ENCODE data around the gene CDKL1. TPM values are rescaled to one million over a fixed set of nuclear protein-coding genes. Genes with fewer than 3 reads are reported as not detected.

The CDKL1 gene
- total and polyA plus RNA-seq, 2 of the 13 experiments (the other 11 are each of a cell fraction or from before 2014, with no cell fraction given): 4.4 to 5.1 TPM

GRCh38 chr14:50407111-50407812, 10.6 kb upstream of the CDKL1 start:
- H3K4me2 ChIP-seq (ENCODE audit: low read depth, low read length): no peak overlapping the region
- in situ Hi-C loops (cut with HindIII; ENCODE audit: extremely low pct_ligation_motif_present, low pct_unique_long_range_greater_than_20kb) (no loop called here), intact Hi-C loops (cut with micrococcal nuclease; ENCODE audit: unreplicated experiment) (no loop called here)
- no peaks in the 10 kb centered on the region for H4K20me1 ChIP-seq (ENCODE audit: insufficient read depth, low read length)
- TF ChIP-seq HNRNPUL1 (IDR thresholded peaks at IDR 0.05; ENCODE audit: low read depth, low read length): no peak
- TF ChIP-seq NFYB (CRISPR knock-in tag; IDR thresholded peaks at IDR 0.05): no peak
- no peak for TF ChIP-seq ZC3H4 (CRISPR knock-in tag; IDR thresholded peaks at IDR 0.05; ENCODE audit: borderline replicate concordance)
- no peak for TF ChIP-seq ZNF484 (CRISPR knock-in tag; IDR thresholded peaks at IDR 0.05; ENCODE audit: borderline replicate concordance, low read depth)
- no peak for TF ChIP-seq ZNF468 (CRISPR knock-in tag; IDR thresholded peaks at IDR 0.05)
- no peak for TF ChIP-seq ZBTB38 (CRISPR knock-in tag; IDR thresholded peaks at IDR 0.05)
- no peak for TF ChIP-seq MTA1 (CRISPR knock-in tag; IDR thresholded peaks at IDR 0.05; ENCODE audit: borderline replicate concordance)
- TF ChIP-seq ZNF414 (CRISPR knock-in tag; IDR thresholded peaks at IDR 0.05): no peak
- no peak for TF ChIP-seq ZNF614 (CRISPR knock-in tag; IDR thresholded peaks at IDR 0.05; ENCODE audit: borderline replicate concordance)
- no peak for TF ChIP-seq ZNF562 (CRISPR knock-in tag; IDR thresholded peaks at IDR 0.05; ENCODE audit: borderline replicate concordance)
- TF ChIP-seq BCL3 (CRISPR knock-in tag; IDR thresholded peaks at IDR 0.05): no peak
- no peak for TF ChIP-seq NPAS2 (CRISPR knock-in tag; IDR thresholded peaks at IDR 0.05; ENCODE audit: borderline replicate concordance)
- no peak for TF ChIP-seq RELA (CRISPR knock-in tag; IDR thresholded peaks at IDR 0.05)
- no peak for TF ChIP-seq CREB3 (CRISPR knock-in tag; IDR thresholded peaks at IDR 0.05)
- no peak for TF ChIP-seq ZNF543 (CRISPR knock-in tag; IDR thresholded peaks at IDR 0.05)
- no peak for TF ChIP-seq SAP130 (CRISPR knock-in tag; IDR thresholded peaks at IDR 0.05; ENCODE audit: low read depth)
- no peak for TF ChIP-seq NR2F2 (IDR thresholded peaks at IDR 0.05; ENCODE audit: borderline replicate concordance, low read depth)
- no peak for TF ChIP-seq POLR2G (IDR thresholded peaks at IDR 0.05; ENCODE audit: low read depth, low read length)
- BruUV-seq (replicated peaks): no TSS peak
- no peaks in the 10 kb centered on the region for H3K4me1 ChIP-seq (ENCODE audit: insufficient read depth, low read length)
- ChIA-PET POLR2A (no interaction called here), CTCF (ENCODE audit: low intra/inter-chr PET ratio, low total read pairs) (no interaction called here)
- no peak for ATAC-seq
- no peaks in the 10 kb centered on the region for H3K27me3 ChIP-seq (ENCODE audit: control insufficient read depth in 1 of 2, insufficient read depth in 2 of 2, low read length in 2 of 2)
- H3K4me3 ChIP-seq (replicated peaks in 1 of 3; ENCODE audit: insufficient read depth in 1 of 3, low read depth in 2 of 3, low read length in 3 of 3): no peak overlapping the region
- no peaks in the 10 kb centered on the region for H3K79me2 ChIP-seq (ENCODE audit: insufficient read depth, low read length)
- no peak for DNase-seq (ENCODE audit: low spot score)
- no peak for FAIRE-seq
- H3K27ac ChIP-seq (ENCODE audit: extremely low read length, insufficient read depth, low read length): no peak overlapping the region
- no peaks in the 10 kb centered on the region for H3K36me3 ChIP-seq (replicated peaks in 1 of 2; ENCODE audit: control insufficient read depth in 1 of 2, insufficient read depth in 2 of 2, low read length in 2 of 2)
- no peaks in the 10 kb centered on the region for H3K9me3 ChIP-seq (ENCODE audit: low read length)
- WGBS (ENCODE audit: low lambda C conversion rate): 89% methylated on average over 6 of the region's 6 CpGs
- H3K9ac ChIP-seq (ENCODE audit: insufficient read depth, low read depth, low read length): no peak overlapping the region
- no peak overlapping the region for H2AFZ ChIP-seq (ENCODE audit: low read length)
